Activated CD4-positive, CD25-positive, alpha-beta regulatory T cell treated with anti-CD3 and anti-CD28 coated beads, Interleukin-2, amount 50 U/mL, for 72 hours (primary cell): ENCODE results near the gene VEZT.
"Not testable (repeated sequence)": the region's sequence is repeated elsewhere in the genome, so short reads cannot be mapped to it uniquely, and the experiment has no call there.

Experiments
- DNase-seq: peaks from one replicate; pipeline ENCODE4 v3.0.0; 2021

The VEZT gene, protein sequence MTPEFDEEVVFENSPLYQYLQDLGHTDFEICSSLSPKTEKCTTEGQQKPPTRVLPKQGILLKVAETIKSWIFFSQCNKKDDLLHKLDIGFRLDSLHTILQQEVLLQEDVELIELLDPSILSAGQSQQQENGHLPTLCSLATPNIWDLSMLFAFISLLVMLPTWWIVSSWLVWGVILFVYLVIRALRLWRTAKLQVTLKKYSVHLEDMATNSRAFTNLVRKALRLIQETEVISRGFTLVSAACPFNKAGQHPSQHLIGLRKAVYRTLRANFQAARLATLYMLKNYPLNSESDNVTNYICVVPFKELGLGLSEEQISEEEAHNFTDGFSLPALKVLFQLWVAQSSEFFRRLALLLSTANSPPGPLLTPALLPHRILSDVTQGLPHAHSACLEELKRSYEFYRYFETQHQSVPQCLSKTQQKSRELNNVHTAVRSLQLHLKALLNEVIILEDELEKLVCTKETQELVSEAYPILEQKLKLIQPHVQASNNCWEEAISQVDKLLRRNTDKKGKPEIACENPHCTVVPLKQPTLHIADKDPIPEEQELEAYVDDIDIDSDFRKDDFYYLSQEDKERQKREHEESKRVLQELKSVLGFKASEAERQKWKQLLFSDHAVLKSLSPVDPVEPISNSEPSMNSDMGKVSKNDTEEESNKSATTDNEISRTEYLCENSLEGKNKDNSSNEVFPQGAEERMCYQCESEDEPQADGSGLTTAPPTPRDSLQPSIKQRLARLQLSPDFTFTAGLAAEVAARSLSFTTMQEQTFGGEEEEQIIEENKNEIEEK

GRCh38 chr12:95217377-95218149 is at the start of gene VEZT, which contains the start of gene FGD6:
TSS of gene VEZT (plus strand) at chr12:95217807. CDS start at chr12:95217851, 44 bp downstream.
TSS of gene FGD6 (minus strand) at chr12:95217467. CDS start at chr12:95217240, 227 bp downstream.
- peak; percentile 92 for DNase-seq

- DNase-seq = no peak
Measured at GRCh38 chr12:95168746-95169145, 48.9 kb upstream of the VEZT start.

GRCh38 chr12:95169368-95169767 is 48.2 kb upstream of the VEZT start:
- DNase-seq = no peak

DNA sequence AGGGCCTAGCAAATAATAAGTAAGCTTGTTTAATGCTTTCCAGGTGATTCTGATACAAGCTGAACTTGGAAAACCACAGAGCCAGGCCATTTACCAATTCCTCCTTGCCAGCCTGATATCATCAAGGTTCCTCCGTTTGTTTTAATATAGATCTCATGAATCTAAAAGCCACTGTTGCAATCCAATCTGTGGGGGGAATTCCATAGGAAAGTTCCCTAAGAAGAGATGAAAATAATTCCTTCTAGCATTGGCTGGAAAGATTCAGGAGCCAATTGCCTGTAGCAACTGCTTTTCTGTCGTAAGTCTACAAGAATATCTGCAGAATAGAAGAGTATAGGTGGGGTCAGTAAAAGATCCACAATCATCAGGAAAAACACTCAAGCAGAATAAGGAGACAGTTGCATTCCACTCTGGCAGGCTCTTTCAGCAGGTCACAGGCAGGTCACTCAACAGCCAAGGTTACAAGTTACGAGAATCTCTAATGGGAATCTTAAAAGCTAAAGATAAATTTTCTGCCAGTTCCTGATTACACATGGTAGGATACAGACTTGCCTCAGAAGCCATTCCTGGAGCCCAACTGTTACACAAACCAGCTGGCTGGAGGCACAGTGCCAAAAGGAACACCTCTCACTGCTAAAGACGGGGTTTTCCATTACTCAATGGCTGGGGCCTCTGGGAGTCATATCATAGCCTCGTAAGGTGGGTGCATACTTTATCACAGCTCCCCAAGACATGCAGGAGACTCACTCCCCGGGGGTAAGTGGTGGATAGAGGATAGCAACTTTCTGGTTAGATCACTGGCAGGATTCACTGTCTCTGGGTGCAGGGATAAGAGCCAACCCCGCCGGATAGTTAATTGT is 44.0 kb upstream of the VEZT start:
- DNase-seq = no peak

DNA sequence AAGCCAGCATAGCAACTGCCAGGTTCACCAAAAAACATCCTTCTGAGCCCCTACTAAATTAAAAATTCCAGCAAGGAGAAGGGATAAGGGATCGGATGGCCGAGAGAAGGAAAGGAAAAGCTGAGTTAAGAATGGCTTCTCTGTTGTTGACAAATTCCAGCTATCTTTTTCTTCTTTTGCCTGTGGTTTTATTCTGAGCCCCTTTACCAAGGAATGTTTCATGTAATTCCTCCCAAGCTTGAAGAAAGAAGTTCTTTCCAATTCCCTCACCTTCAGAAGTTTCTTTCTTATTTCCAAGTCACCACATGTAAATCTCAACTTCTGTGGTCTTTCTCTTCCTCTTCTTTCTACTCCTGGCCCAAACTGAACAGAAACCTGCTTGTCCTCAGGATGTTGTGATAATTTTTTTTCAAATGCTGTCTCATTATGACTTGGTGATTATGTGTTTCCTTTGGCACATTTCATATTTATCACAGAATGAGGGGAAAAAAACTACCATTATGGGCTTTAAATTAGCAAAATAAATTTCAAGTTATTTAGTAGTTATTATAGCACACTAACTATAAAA is 40.3 kb upstream of the VEZT start:
- no peak for DNase-seq

DNA sequence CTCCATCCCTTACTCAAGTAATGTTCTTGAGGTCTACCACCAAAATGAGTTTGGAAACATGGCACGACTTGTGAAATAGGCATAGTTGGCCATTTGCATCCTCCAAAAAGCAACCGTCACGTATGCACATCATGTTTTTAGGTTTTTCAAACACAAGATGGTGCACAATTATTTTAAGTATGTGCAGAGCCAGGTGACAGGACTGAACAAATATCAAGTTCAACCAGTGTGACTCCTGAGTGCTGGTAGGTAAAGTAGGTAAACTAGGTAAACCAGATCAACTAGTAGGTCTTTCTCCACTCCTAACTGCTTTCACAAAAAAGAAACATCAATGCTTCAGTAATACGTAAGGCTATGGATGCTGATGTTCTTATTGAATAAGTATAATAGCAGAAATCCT is 39.5 kb upstream of the VEZT start:
- no peak for DNase-seq

GRCh38 chr12:95179011-95179410 is 38.6 kb upstream of the VEZT start:
- DNase-seq = no peak

DNA sequence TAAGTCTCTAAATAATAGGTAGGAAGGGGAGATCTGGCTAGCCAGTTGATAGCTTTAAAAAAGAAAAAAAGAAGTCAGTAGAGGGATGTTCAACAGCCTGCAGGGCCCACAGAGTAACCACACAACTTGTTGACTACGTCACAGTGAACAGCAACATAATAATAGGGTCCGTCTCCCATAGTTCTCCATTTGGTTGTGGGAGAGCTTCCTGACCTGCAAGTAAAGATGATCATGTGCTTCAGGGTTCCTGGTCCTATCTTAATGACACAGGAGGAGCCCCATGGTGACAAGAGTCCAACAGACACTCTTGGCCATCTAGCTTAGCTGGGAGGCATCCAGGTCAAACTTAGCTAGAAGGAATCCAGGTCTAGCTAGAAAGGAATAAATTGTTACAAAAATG is 36.5 kb upstream of the VEZT start:
- no peak for DNase-seq

DNA sequence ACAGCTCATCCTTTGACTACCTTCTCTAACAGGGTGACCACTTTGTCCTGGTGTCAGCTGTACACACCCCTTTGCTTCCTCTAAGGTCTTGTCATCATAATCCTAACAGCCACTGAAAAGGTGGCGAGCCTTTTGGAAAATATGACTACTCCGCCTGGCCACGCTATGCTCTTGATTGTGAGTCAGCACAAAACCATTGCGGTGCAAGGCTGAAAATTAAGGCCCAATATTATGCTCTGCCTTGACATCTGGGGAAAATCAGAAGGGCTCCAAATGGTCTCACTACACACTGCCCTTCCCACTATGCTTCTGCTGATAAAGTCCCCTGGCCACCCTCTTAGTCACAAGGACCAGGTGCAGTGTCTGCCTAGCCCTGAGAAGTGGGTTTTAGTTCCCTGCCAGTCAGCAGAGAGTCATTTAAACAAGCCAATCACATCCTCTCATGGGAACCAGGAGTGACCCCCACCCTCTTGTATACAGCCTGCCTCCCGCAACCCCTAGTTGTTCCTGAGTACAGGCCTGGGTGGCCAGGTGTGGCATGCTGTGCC is 34.7 kb upstream of the VEZT start:
- DNase-seq = no peak

DNA sequence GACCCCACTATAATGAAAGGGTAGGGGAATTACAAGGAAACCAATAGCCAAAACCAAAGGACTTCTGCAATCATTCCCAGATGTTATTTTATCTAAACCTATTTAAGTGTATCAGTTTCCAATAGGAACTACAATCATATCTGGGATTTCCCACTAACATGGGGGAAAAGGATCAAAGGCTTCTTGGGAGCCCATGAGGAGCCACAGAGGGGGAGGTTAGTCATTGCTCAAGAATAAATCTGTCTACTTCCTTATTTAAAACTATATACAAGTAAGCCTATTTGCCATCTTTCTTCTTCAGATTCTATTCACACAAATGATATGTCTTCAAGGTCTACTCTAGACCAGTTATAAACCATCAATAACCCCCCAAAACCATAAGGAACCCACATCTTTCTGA is 33.5 kb upstream of the VEZT start:
- no peak for DNase-seq

GRCh38 chr12:95185072-95185471 is 32.5 kb upstream of the VEZT start:
- no peak for DNase-seq

- no peak for DNase-seq
Measured at GRCh38 chr12:95185854-95186253, 31.8 kb upstream of the VEZT start.

- no peak for DNase-seq
Measured at GRCh38 chr12:95187865-95188415, 29.7 kb upstream of the VEZT start.

DNA sequence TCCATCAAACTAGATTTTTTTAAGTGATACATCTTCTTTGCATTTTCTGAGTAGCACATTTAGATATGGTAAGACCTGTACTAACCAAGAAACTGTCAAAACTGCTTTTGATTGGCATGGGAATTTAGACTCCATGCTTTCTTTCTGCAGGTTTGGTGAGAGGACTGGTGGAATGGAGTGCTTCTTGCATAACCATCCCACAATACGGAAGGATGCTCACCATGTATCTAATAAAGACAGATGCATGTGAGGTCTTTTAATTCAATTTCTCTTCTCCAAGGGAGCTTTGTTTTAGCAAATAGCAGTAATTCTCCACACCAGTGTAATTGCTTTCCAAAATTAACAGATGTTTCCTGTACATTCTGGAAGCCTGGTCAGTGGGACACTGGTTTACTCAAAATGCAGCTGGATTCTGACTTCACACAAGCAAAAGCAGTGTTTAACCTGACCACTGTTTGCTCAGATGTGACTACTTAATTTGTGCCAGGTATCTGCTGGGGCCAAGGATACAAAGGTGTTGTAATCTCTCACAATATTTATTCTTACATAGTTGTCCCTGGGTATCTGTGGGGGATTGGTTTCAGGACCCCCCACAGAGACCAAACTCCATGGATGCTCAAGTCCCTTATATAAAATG is 26.4 kb upstream of the VEZT start:
- no peak for DNase-seq

DNA sequence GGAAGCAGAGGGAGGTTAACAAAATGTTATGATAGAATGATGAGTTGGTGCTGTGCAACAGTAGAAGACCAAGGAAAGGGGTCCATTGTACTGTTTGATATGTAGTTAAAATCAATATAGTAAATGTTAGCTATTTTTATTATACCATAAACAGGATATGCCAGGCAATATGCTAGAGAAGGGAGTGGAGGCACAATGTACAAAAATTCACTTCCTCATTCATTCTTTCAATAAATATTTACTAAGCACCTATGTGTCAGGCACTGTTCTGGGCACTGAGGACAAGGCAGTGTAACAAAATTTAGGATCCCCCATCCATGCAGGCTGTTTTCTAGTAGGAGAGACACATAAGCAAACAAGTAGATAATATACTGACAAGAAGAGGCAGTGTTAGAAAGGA is 25.3 kb upstream of the VEZT start:
- no peak for DNase-seq

DNA sequence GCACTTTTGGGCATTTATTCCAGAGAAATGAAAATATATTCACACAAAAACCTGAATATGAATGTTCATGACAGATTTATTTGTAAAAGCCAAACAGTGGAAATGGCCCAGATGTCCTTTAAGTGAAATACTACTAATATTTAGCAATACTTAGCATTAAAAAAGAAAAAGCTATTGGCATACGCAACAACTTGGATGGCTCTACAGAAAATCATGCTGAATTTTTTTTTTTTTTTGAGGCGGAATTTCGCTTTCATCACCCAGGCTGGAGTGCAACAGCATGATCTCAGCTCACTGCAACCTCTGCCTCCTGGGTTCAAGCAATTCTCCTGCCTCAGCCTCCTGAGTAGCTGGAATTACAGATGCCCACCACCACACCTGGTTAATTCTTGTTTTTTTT is 24.5 kb upstream of the VEZT start:
- no peak for DNase-seq

DNA sequence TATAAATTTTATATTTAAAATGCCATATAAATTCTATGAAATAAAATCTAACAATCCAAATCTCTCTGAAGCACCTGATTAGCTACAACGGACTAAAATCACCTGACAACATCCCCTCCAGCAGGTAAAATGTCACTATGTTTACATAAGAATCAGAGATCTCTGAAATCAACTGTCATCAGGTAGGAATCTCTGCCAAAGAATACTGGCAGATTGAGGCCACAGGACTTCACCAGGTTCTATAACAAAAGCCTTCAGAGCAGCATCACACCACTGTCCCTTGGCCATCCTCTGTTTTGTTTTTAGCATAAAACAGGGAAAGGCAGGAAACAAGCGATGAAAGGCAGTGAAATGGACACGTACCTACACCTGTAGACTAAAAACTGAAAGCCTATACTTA is 22.5 kb upstream of the VEZT start:
- no peak for DNase-seq

GRCh38 chr12:95196875-95197569 is 20.6 kb upstream of the VEZT start:
- DNase-seq = not testable (repeated sequence)

DNA sequence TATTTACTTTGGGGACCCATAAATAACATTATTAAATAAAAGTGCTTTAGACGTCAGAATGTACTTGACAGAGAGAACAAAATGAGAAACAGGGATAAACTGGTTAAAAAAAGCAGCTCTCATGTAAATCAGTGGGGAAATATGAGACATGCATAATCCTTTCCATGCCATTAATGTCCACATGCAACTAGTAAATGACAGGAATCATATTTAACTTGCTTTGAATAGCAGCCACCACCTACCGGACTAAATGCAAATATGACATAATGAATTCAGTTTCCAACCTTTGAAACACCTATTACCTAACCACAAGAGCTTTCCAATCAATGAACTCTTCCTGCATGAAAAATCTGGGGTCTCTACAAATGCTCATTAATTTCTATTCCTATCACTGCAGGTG is 20.0 kb upstream of the VEZT start:
- no peak for DNase-seq

- no peak for DNase-seq
Measured at GRCh38 chr12:95198914-95199313, 18.7 kb upstream of the VEZT start.
